HG03097 (cell line): ENCODE measurements around the gene LEAP2.
"Not testable (repeated sequence)": the region's sequence is repeated elsewhere in the genome, so short reads cannot be mapped to it uniquely, and the experiment has no call there.

Experiments
- ATAC-seq: cut with Tn5 transposase; IDR thresholded peaks from one replicate; pipeline ENCODE4 v1.9.1; 2021; ENCODE audit not compliant: unreplicated experiment, low FRiP score

The LEAP2 gene

DNA sequence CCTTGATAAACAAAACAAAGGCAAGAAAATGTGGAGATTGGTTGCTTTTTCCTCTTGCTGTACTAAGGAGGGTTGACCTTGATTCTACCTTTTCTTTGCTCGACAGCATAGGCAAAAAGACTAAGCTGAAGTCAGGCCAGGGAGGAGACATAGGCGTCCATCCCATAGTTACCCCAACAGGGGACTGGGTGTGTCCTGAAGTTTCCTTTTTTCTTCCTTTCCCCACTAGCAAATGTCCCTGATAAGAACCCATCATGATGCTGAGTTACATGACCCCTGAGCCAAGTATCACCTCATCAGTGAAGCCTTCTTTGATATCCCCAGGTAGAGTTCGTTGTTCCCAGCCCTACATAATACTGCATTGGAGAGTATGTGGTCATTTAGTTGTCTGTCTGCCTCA, 33.2 kb upstream of the LEAP2 start:
- ATAC-seq = no peak

DNA sequence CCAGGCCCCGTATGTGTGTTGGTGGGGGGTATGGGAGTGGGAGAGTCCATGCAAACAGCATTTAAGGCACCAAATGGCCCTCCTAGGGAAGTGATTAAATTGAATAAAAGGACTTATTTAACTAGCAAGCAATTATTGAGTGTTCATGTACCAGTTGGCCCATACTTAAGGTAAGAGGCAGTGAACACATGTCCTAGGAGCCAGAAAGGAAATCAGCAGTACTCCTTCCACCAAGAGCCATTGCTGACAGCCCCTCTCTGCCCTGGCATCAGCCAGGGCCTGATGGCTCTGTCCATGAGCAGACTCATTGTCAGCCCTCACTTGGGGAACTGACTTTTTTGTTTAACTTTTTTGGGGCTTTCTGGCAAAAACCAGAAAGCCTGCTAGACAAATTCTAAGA, 32.6 kb upstream of the LEAP2 start:
- ATAC-seq = no peak

DNA sequence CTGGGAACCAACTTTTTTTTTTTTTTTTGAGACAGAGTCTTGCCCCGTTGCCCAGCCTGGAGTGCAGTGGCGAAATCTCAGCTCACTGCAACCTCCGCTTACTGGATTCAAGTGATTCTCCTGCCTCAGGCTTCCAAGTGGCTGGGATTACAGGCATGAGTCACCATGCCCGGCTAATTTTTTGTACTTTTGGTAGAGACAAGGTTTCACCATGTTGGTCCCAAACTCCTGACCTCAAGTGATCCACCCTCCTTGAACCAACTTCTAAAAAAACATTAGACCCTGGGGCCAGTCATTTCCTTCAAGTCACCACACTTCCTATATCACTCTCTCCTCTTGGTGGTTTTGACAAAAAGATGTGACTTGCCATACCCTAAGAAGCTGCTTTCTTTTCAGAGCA, 32.2 kb upstream of the LEAP2 start:
- no peak for ATAC-seq

DNA sequence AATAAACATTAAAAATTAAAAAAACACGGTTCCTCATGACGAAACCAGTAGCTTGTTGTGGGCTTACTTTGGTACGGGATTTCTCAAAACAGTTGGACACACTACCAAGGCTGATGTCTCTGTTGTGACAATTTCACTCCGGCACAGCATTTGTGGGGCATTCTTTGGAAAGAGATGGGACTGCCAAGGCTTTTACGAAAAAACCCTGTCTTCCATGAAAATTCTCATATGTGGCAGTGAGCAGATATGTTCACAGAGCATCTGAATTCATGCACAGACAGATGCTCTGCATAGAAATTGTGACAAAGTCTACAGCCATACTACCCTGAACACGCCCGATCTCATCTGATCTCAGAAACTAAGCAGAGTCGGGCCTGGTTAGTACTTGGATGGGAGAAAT, 25.2 kb upstream of the LEAP2 start:
- no peak for ATAC-seq

DNA sequence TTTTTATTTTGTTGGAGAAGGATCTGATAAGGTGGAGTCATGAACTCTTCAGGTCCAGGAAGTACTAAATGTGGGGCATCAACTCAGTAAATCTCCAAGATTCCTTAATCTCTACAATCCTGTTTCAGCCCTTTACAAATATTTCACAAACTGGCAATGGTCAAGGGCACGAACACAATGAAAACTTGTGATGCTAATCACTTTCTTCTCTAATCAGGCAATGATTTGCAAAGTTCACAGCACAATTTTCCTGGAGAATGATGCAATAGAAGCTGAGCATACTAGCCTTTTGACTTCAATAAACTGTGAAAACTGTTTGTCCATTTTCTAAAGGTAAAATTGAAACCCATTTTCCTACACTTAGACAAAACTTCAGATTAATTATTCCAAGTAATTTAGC, 24.1 kb upstream of the LEAP2 start:
- ATAC-seq = no peak

DNA sequence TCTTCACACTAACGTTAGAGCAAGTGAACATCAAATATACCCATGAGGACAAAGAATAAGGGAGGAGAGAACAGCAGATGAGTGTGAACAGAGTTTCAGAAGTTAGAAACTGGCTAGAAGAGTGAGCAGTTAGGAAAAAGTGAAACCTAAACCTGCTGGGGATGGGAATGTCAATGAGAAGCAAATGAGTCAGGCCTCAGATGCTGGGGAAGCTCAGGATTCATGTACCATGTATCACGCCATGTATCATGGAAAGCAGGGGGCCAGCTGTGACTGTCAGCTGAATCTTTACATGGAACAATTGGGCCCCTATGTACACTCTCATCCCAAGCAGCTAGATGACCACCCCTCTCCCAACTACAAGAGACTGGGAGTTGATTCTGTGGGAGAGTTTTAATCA, 23.4 kb upstream of the LEAP2 start:
- ATAC-seq = no peak

DNA sequence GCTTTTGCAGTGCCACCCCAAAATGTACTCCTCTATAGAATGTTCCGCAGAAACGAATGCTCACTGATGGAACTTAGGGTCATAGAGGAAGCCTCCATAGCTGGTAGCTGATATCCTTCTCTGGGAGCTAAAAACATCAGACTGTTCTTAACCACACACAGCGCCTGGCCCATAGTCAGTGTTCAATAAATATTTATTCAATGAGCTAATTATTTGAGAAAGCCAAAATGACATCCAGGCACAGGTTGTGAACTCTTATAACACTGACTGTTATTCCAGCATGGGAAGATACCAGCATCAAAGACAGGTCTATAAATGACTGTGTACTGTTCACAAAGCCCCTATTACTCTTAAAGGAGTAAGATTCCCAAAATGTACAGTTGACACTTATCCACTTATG, 20.1 kb upstream of the LEAP2 start:
- no peak for ATAC-seq

DNA sequence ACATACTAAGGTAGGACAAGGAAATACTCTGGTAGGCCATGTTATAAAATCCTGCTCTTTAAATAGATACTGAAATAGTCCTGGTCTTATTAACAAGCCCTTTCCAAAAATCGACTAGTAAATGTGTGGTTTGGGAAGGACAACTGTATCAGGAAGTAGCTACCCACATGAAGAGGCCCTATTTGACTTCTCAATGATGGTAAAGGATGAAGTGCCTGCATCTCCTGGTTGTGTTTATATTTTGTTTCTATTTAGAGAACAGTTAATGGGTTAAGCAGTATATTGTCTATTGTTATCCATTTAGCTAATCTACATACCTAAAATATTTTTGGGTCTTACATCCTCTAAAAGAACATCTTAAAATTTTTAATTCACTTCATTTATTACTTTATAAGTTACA, 19.7 kb upstream of the LEAP2 start:
- no peak for ATAC-seq

DNA sequence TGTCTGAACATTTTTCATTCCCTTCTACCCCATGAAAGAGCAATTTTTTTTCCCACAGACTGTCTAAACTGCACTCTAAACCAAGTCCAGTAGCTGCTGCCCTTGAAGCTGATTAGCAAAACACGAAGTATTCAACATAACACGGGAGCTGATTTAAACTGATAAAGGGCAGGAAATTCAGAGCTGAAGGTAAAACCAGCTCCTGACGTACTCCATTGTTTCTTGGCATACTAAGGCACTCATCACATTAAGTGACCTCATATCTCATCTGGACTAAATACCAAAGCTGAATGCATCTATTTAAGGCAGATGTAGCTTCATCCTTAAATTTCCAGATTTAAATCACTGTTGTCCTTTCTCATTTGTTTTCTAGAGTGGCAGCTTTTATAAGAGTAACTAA, 19.2 kb upstream of the LEAP2 start:
- ATAC-seq = no peak

DNA sequence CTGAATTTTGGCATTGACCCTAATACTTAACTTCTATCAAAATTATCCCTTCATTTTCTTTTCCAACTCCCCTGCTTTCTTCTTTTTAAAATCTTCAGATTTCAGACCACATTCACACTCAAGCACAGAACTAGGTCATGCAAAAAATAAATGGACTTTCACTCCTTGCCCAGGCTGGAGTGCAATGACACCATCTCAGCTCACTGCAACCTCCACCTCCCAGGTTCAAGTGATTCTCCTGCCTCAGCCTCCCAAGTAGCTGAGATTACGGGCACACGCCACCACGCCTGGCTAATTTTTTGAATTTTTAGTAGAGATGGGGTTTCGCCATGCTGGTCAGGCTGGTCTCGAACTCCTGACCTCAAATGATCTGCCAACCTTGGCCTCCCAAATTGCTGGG, 18.5 kb upstream of the LEAP2 start:
- not testable (repeated sequence) for ATAC-seq

DNA sequence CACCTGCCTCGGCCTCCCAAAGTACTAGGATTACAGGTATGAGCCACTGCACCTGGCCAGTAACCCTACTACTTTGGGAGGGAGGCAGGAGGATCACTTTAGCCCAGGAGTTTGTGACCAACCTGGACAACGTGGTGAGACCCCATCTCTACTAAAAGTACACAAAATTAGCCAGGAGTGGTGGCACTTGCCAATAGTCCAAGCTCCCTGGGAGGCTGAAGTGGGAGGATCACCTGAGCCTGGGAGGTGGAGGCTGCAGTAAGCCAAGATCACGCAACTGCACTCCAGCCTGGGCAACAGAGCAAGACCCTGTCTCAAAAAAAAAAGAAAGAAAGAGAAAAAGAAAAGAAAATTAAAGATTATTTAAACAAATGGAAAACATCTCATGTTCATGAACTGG, 17.5 kb upstream of the LEAP2 start:
- no peak for ATAC-seq

DNA sequence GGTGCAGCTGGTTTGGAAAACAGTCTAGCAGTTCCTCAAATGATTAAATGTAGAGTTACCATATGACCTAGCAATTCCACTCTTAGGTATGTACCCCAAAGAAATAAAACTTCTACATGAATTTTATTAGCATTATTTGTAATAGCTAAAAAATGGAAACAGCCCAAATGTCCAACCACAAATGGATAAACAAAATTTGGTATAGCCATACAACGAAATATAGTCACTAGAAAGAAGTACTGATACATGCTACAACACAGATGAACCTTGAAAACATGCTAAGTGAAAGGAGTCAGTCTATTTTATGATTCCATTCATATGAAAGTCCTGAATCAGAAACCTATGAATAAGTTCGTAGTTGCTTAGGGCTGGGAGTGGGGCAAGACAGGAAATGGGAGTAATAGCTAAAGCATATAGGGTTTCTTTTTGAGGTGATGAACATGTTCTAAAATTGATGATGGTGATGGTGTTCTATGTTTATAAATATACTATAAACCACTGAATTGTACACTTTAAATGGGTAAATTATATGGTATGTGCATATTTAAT, 13.5 kb upstream of the LEAP2 start:
- ATAC-seq = no peak

DNA sequence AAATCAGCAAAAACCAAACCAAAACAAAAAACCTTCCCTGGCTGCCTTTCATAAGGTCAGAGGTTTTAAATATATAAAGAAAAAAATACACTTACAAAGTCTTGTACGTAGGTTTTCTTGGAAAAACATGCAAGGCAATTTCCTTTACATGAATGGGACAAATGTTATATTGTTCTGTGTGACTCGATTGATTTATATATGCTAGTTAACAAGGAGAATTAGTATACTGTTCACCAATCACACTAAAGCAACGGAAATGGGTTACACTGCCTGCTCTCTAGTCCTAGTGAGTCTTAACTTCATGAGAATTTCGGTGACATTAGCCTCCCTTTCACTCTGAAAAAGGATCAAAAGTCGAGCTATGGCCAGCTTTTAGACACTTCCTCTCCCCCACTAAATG, 12.7 kb upstream of the LEAP2 start:
- ATAC-seq = no peak

DNA sequence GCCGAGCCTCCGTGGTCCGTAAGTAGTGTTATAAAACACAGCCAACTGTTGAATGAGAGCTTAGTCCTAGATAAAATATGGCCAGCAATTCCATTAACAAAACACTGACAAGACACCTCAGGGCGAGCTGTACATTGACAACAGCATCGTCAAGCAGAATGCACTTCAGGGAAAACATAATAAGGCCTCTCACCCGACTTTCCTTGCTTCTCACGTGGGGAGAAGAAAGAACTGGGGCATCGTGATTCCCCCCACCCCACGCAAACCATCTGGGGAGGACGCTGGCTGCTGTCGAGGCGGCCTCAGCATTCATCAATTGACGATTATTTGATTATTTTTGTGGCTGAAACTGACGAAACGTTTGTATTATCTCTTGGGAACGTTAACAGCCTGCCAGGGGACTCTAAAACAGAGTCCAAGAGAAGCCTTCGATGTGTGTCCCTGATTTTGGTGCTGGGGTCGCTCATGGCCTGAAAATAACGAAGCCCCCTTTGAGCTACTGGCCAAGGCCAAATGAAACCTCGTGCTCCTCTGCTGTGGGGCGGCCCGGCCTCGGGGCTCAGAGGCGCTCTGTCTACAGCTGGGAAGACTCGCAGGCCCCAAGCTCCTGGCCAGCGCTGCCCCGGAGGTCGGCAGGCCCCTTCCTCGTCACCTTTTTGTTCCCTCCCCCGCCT, 7.7 kb upstream of the LEAP2 start:
- ATAC-seq = no peak

DNA sequence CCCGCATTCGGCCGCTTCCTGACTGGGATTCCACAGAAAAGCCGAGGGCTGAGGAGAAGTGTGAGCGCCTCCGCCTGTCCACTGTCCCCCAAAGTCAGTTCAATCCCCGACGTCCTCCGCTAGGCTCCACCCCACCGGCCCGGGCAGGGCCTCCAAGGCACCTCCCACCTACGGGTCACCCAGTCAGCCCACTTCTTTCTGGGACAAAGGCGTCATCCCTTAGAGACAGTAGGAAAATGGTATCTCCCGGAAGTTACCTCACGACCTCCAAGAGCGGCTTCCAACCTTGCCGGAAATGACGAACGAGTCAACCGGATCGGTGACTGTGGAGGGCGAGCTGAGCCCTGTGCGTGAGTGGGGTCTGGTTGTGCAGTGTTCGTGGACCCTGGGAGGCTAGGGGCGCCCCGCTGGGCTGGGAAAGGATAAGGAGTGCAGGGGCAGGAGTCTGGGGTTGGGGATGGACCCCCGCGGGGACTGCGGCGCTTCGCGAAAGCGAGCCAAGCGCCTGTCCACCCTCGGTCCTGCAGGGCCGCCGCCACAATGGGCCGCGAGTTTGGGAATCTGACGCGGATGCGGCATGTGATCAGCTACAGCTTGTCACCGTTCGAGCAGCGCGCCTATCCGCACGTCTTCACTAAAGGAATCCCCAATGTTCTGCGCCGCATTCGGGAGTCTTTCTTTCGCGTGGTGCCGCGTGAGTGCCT, 7.0 kb upstream of the LEAP2 start, which contains the start of the genes GDF9 and UQCRQ:
Gene GDF9, minus strand, starts transcription at position 128 of the 704 bp plus-strand sequence. CDS start 1,936 bp downstream, outside the sequence.
Gene UQCRQ, plus strand, starts transcription at position 301 of the 704 bp plus-strand sequence. Its CDS starts 240 bp downstream, at position 541.
- ATAC-seq = peak; percentile 98

DNA sequence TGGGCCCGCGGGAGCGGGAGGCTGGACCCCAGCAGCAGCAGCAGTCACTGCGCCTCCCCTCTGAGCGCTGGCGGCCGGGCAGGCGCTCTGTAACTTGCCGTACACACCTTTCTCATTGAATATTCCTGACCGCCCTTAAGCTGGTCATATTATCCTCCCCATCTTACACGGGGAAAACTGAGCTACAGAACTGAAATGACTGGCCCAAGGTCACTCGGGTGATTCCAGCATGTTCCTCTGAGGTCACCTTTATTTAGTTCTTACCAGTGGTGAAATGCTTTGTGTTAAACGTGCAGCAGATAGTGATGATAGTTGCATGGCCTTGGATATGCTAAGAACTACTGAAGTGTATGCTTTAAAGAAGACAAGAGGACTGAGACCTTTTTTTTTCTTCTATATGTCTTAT, 6.4 kb upstream of the LEAP2 start:
- no peak for ATAC-seq

DNA sequence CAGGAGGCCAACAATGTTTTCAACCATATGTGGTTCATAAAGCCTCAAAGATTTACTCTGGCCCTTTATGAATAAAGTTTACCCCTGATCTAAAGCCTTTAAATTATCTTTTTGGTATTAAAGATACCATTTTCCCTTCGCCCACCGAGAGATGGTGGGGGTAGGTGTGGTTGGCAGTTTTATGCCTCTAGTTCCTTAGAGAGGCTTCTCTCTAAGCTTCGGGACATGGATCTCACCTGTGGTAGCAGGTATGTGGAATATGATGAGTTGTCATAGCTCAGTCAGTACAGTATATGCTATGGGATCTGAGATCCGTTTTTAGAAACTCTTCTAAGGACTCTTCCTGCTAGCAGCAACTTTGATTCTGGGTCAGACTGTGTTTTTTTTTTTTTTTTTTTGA, 4.7 kb upstream of the LEAP2 start:
- ATAC-seq = no peak

DNA sequence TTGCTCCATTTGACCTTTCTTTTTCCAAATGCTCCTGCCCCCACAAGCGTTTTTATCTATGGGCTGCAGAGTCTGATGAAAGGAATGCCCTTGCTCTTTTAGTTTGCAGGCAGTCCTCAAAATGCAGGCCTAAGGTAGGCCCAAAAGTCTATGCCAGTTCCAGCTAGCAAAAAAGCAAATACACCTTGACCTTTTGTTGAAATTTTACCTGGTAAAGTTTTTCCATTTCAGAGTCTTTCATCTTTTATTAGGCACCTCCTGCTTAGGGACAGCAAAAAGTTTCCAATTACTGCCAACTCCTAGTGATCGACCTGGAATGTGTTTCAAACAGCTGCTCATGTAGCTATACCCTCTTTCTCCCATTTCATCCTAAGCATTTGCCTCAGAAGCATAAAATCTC, 2.7 kb upstream of the LEAP2 start:
- no peak for ATAC-seq

DNA sequence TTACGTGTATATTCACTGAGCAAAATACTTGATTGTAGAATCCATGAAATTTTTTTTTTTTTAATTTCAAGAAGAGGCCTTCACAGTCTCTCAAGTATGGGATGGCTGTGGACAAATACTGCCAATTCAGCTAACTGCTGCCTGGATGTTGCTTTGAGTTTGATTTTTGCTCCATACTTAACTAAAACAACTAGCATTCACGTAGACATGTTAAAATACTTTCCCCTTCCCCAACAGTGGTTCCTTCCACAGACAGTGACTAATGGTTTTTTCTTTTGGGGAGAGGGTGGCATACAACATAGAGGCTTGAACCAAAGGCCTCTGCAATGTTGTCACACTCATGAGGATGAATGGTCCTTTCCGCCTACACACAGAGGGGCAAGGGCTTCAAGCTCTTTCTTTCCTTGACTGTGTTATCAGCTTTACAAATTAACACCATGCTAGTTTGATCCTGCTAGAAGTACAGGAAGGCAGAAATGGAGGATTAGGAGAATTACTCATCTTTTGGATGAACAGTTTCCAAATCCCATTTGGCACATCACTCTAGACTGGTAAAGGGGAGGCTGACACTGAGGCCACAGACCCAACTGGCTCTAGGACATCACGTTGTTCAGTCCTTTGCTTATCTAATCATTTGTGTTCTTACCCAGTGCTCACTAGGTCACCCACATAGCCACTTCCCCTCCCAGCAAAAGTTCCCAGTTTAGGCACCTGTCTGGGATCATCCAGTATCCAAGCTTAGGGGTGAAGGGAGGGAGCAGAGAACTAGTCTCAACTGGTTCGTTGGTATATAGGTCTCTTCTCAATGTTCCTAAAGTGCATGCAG, 1.8 kb upstream of the LEAP2 start:
- no peak for ATAC-seq

DNA sequence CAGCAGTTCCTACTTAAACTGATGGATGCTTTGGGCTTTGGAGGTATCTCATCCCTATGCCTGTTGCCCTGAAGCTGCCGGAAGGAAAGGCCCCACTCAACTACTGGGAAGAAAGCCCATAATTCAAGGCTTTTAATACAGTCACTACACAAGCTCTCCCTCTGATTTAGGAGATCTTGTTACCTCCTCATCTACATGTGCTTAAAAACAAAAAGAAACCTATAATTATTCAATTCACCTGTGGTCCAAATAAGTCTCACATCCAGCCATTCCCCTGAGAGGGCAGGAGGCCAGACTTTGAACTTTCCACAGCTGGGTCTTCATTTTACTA, 715 bp upstream of the LEAP2 start:
- ATAC-seq = no peak

DNA sequence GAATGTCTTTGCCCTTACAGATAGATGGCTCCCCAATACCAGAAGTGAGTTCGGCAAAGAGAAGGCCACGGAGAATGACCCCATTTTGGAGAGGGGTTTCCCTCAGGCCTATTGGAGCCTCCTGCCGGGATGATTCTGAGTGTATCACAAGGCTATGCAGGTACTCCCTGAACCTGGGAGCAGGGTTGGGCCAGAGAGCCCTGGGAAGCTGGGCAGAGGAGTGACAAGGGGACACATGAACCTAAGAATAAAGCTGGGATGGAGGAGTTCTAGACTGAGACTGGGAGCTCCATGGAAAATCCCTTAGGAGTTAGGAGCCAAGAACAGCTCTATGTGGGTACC, 433 bp downstream of the LEAP2 start:
- no peak for ATAC-seq
